ENCODE measurements around the gene RNF166. TPM values are rescaled to one million over a fixed set of nuclear protein-coding genes. Genes with fewer than 3 reads are reported as not detected.

The RNF166 gene
- total RNA-seq, 1 donor from 2014 or later, result 26.5 TPM

DNA sequence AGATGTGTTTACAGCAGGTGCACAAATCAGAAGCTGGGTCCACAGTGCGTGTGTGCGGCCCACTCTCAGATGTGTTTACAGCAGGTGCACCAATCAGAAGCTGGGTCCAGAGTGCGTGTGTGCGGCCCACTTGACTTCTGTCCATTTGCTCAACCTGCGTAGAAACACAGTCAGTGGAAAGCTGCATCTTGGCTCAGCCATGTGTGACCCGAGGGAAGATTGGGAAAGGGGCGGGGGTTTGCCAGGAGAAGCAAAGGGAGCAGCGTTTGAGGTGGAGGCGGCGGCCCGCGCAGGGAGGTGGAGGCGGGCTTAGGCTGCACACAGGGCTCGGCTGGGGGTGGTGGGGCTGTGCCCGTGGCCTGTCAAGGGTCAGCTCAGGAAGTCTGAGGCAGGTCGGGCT lies 4.3 kb upstream of the RNF166 start:
- no peak overlapping the region for H3K27ac Mint-ChIP-seq (ENCODE audit: unreplicated experiment)

DNA sequence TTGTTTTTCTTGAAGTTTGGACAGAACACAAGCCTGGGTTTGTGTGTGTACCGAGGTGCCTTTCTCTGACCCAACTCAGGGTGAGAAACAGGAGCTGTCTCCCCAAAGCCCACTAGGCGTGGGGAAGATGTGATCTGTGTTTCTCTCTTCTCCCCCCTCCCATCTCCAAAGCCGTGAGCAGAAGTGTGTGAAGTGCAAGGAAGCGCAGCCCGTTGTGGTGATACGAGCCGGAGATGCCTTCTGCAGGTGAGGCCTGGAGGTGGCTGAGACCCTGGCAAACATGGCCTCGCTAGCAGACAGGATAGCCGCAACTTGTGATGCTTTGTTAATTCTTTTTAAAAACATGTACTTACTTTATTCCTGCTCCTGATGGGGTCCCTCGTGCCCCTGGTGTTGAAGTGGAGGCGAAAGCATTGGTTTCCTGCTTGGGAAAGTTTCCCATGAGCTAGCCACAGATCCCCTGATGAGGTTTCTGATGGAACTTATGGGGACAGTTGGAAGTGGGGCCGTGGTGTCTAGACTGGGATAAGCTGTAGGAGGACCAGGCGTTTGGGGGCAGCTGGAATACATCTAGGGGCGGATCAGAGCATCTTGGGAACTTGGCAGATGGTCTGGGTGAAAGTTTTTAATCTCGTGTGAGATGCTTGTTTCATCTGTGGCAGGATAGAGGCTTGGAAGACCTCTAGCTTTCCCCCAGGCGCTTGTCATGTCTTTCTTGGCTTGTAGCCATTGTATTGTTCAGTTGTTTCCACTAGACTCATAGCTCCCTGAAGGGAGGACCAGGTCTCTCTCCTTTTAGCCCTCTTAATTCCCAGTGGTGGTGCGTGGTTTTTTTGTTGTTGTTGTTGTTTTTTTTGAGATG lies 988 bp upstream of the RNF166 start:
- Mint-ChIP-seq H3K27ac (ENCODE audit: unreplicated experiment) (peak overlapping the region; percentile 38), H3K27me3 (ENCODE audit: unreplicated experiment) (peaks cover 3% of the 10 kb centered on the region), H3K9me3 (ENCODE audit: unreplicated experiment) (peaks cover 4% of the 10 kb centered on the region), H3K36me3 (ENCODE audit: unreplicated experiment) (no peaks in the 10 kb centered on the region), H3K4me1 (ENCODE audit: low read depth, unreplicated experiment) (peaks cover 8% of the 10 kb centered on the region), H3K4me3 (ENCODE audit: unreplicated experiment) (peak overlapping the region; percentile 88)
- TF ChIP-seq, protein P1, sequence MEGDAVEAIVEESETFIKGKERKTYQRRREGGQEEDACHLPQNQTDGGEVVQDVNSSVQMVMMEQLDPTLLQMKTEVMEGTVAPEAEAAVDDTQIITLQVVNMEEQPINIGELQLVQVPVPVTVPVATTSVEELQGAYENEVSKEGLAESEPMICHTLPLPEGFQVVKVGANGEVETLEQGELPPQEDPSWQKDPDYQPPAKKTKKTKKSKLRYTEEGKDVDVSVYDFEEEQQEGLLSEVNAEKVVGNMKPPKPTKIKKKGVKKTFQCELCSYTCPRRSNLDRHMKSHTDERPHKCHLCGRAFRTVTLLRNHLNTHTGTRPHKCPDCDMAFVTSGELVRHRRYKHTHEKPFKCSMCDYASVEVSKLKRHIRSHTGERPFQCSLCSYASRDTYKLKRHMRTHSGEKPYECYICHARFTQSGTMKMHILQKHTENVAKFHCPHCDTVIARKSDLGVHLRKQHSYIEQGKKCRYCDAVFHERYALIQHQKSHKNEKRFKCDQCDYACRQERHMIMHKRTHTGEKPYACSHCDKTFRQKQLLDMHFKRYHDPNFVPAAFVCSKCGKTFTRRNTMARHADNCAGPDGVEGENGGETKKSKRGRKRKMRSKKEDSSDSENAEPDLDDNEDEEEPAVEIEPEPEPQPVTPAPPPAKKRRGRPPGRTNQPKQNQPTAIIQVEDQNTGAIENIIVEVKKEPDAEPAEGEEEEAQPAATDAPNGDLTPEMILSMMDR (IDR thresholded peaks at IDR 0.05; ENCODE audit: partially characterized antibody, unreplicated experiment), result no peak
- DNase-seq, result no peak

More for the DNA sequence above, 4.3 kb upstream of the RNF166 start:
- H3K27me3 Mint-ChIP-seq (ENCODE audit: unreplicated experiment), result no peaks in the 10 kb centered on the region
- DNase-seq, result no peak
- TF ChIP-seq, protein P1 (IDR thresholded peaks at IDR 0.05; ENCODE audit: partially characterized antibody, unreplicated experiment), result no peak
- H3K36me3 Mint-ChIP-seq (ENCODE audit: unreplicated experiment), result no peaks in the 10 kb centered on the region
- no peak overlapping the region for H3K4me3 Mint-ChIP-seq (ENCODE audit: unreplicated experiment)
- H3K4me1 Mint-ChIP-seq (ENCODE audit: low read depth, unreplicated experiment), result peaks cover 8% of the 10 kb centered on the region
- H3K9me3 Mint-ChIP-seq (ENCODE audit: unreplicated experiment), result peaks cover under 1% of the 10 kb centered on the region

DNA sequence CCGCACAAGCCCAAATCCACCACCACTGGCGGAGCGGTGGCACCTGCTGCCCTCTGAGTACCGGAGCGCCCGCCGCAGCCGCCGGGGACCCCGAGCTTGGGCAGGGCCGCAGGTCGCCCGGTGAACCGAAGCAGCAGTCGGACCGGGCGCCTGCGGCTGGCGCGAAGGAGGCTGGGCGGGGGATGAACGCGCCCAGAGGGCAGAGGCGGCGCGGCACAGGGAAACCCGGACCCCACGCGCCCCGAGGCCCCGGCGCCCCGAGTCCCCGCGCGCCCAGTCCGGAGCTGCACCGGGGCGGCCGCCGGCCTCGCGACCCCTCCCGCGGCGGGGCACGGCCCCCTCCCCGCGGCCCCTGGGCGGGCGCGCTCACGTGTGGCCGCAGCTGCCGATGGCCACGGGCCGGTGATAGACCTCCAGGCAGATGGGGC lies 393 bp downstream of the RNF166 start:
- TF ChIP-seq, protein P1 (IDR thresholded peaks at IDR 0.05; ENCODE audit: partially characterized antibody, unreplicated experiment), result no peak
- H3K27ac Mint-ChIP-seq (ENCODE audit: unreplicated experiment), result no peak overlapping the region
- H3K4me1 Mint-ChIP-seq (ENCODE audit: low read depth, unreplicated experiment), result peaks cover 8% of the 10 kb centered on the region
- H3K36me3 Mint-ChIP-seq (ENCODE audit: unreplicated experiment), result no peaks in the 10 kb centered on the region
- peaks cover 4% of the 10 kb centered on the region for H3K9me3 Mint-ChIP-seq (ENCODE audit: unreplicated experiment)
- peak overlapping the region; percentile 88 for H3K4me3 Mint-ChIP-seq (ENCODE audit: unreplicated experiment)
- H3K27me3 Mint-ChIP-seq (ENCODE audit: unreplicated experiment), result peaks cover 3% of the 10 kb centered on the region
- DNase-seq, result no peak

DNA sequence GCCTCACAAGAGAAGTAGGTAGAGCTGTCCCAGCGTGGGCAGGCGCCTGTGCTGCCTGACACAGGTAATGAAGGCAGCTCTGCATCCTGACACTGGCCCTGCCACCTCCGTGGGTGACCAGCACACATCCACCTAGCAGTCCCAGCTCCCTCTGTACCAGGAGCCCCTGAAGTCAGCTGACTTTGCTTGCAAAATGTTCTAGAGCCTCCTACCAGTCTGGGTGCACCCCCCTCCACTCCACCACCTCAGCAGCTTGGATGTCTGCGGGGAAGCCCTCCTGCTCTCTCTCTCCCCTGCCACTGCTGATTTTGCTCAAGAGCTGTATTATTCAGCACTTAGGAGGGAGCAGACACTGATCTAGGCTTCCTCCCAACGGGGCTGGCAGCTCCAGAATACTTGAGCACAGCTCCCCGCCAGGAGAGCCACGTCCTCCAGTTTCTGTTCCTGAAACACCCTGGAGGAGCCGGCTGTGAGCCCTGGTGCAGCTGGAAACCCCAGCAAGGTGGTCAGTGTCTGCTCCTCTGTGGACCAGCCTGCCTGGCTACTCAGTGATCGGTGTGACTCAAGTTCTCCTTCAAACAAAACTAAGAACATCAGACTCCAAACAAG lies 1.0 kb downstream of the RNF166 start:
- no peak overlapping the region for H3K27ac Mint-ChIP-seq (ENCODE audit: unreplicated experiment)
- H3K4me3 Mint-ChIP-seq (ENCODE audit: unreplicated experiment), result peak overlapping the region; percentile 88
- H3K4me1 Mint-ChIP-seq (ENCODE audit: low read depth, unreplicated experiment), result peaks cover 8% of the 10 kb centered on the region
- H3K27me3 Mint-ChIP-seq (ENCODE audit: unreplicated experiment), result peaks cover 3% of the 10 kb centered on the region
- H3K36me3 Mint-ChIP-seq (ENCODE audit: unreplicated experiment), result no peaks in the 10 kb centered on the region
- TF ChIP-seq, protein P1 (IDR thresholded peaks at IDR 0.05; ENCODE audit: partially characterized antibody, unreplicated experiment), result no peak
- no peak for DNase-seq
- peaks cover 4% of the 10 kb centered on the region for H3K9me3 Mint-ChIP-seq (ENCODE audit: unreplicated experiment)
